IMR-90 (cell line): ENCODE results near the gene UST.

Experiments used
- CTCF ChIP-seq: conservative IDR thresholded peaks from 2 replicates; pipeline ENCODE4 v1.5.1; 2012; ENCODE audit warnings: mild to moderate bottlenecking, low read depth, low read length, improper control_type of control experiment
- NFE2L2 ChIP-seq: fragments of 150-350 bp; IDR thresholded peaks from 2 replicates; pipeline ENCODE4 v1.6.1; 2016; ENCODE audit warnings: low read depth, mild to moderate bottlenecking, low read length
- POLR2A ChIP-seq: IDR thresholded peaks from 2 replicates; pipeline ENCODE4 v1.6.1; 2012; ENCODE audit warnings: mild to moderate bottlenecking, low read depth, low read length

- TF ChIP-seq CTCF: no peak
- no peak for TF ChIP-seq NFE2L2
- no peak for TF ChIP-seq POLR2A
These were observed 216.9 kb downstream of the UST start for GRCh38 chr6:148963738-148964137.
